IPS-18a (cell line): Measurements from ENCODE around the gene OR4D1.

Source experiments
- H3K27ac ChIP-seq: one replicate; pipeline ENCODE4 v1.5.1; 2013; ENCODE audit warnings: low read length
- H3K27me3 ChIP-seq: one replicate; pipeline ENCODE4 v1.6.1; 2013; ENCODE audit warnings: mild to moderate bottlenecking, low read length; ENCODE audit not compliant: control insufficient read depth, insufficient read depth
- H3K36me3 ChIP-seq: one replicate; pipeline ENCODE4 v1.6.1; 2013; ENCODE audit warnings: low read depth, low read length; ENCODE audit not compliant: control insufficient read depth
- H3K4me1 ChIP-seq: one replicate; pipeline ENCODE4 v1.6.1; 2013; ENCODE audit warnings: low read depth, low read length; ENCODE audit not compliant: control insufficient read depth
- H3K4me3 ChIP-seq: one replicate; pipeline ENCODE4 v1.5.1; 2013; ENCODE audit warnings: low read length
- H3K9ac ChIP-seq: one replicate; pipeline ENCODE4 v1.6.1; 2013; ENCODE audit warnings: mild to moderate bottlenecking, low read length, moderate library complexity
- H3K9me3 ChIP-seq: one replicate; pipeline ENCODE4 v1.6.1; 2013; ENCODE audit warnings: low read depth, low read length; ENCODE audit not compliant: control insufficient read depth

Gene OR4D1

GRCh38 chr17:58184308-58184985 is 36.3 kb downstream of the OR4D1 start:
- Histone ChIP-seq H3K27ac (no peak overlapping the region), H3K4me1 (no peaks in the 10 kb centered on the region), H3K27me3 (no peaks in the 10 kb centered on the region), H3K9me3 (no peaks in the 10 kb centered on the region), H3K9ac (no peak overlapping the region), H3K4me3 (no peak overlapping the region), H3K36me3 (no peaks in the 10 kb centered on the region)

GRCh38 chr17:58184986-58185761 is 37.0 kb downstream of the OR4D1 start:
- Histone ChIP-seq H3K9me3 (no peaks in the 10 kb centered on the region), H3K27me3 (no peaks in the 10 kb centered on the region), H3K4me3 (no peak overlapping the region), H3K36me3 (no peaks in the 10 kb centered on the region), H3K27ac (no peak overlapping the region), H3K9ac (no peak overlapping the region), H3K4me1 (no peaks in the 10 kb centered on the region)

- H3K27me3 ChIP-seq, result no peaks in the 10 kb centered on the region
- H3K9ac ChIP-seq, result no peak overlapping the region
- no peaks in the 10 kb centered on the region for H3K36me3 ChIP-seq
- H3K27ac ChIP-seq, result no peak overlapping the region
- no peak overlapping the region for H3K4me3 ChIP-seq
- no peaks in the 10 kb centered on the region for H3K9me3 ChIP-seq
- peaks cover 3% of the 10 kb centered on the region for H3K4me1 ChIP-seq
These were observed 38.4 kb downstream of the OR4D1 start for GRCh38 chr17:58186591-58186990.

- H3K9me3 ChIP-seq, result no peaks in the 10 kb centered on the region
- H3K4me3 ChIP-seq, result no peak overlapping the region
- no peaks in the 10 kb centered on the region for H3K27me3 ChIP-seq
- H3K36me3 ChIP-seq, result no peaks in the 10 kb centered on the region
- H3K9ac ChIP-seq, result no peak overlapping the region
- H3K27ac ChIP-seq, result no peak overlapping the region
- peaks cover 3% of the 10 kb centered on the region for H3K4me1 ChIP-seq
These were observed 38.9 kb downstream of the OR4D1 start for GRCh38 chr17:58187063-58187462.

GRCh38 chr17:58187675-58188074 is 39.5 kb downstream of the OR4D1 start:
- no peak overlapping the region for H3K9ac ChIP-seq
- peaks cover 3% of the 10 kb centered on the region for H3K4me1 ChIP-seq
- no peaks in the 10 kb centered on the region for H3K9me3 ChIP-seq
- no peaks in the 10 kb centered on the region for H3K36me3 ChIP-seq
- no peaks in the 10 kb centered on the region for H3K27me3 ChIP-seq
- H3K4me3 ChIP-seq, result no peak overlapping the region
- H3K27ac ChIP-seq, result no peak overlapping the region

GRCh38 chr17:58189436-58190146 is 41.4 kb downstream of the OR4D1 start:
- H3K4me1 ChIP-seq, result peaks cover 3% of the 10 kb centered on the region
- no peak overlapping the region for H3K4me3 ChIP-seq
- no peaks in the 10 kb centered on the region for H3K9me3 ChIP-seq
- H3K36me3 ChIP-seq, result no peaks in the 10 kb centered on the region
- H3K27ac ChIP-seq, result no peak overlapping the region
- H3K9ac ChIP-seq, result no peak overlapping the region
- H3K27me3 ChIP-seq, result no peaks in the 10 kb centered on the region

- Histone ChIP-seq H3K36me3 (no peaks in the 10 kb centered on the region), H3K4me1 (peaks cover 3% of the 10 kb centered on the region), H3K4me3 (no peak overlapping the region), H3K27ac (no peak overlapping the region), H3K9ac (no peak overlapping the region), H3K9me3 (no peaks in the 10 kb centered on the region), H3K27me3 (no peaks in the 10 kb centered on the region)
These were observed 43.2 kb downstream of the OR4D1 start for GRCh38 chr17:58191241-58191896.

- Histone ChIP-seq H3K9ac (no peak within 1 kb of the TSS), H3K36me3 (no peaks in the 10 kb centered on the region), H3K27ac (no peak within 1 kb of the TSS), H3K4me1 (peaks cover 3% of the 10 kb centered on the region), H3K4me3 (no peak within 1 kb of the TSS), H3K9me3 (no peaks in the 10 kb centered on the region), H3K27me3 (no peaks in the 10 kb centered on the region)
These were observed 44.4 kb downstream of the OR4D1 start, which contains the start of gene EPX for GRCh38 chr17:58192612-58193011. Gene EPX, plus strand, starts transcription at chr17:58192726. Its CDS starts 121 bp downstream, at chr17:58192847.

- Histone ChIP-seq H3K9me3 (no peaks in the 10 kb centered on the region), H3K4me1 (peaks cover 3% of the 10 kb centered on the region), H3K27ac (no peak overlapping the region), H3K27me3 (no peaks in the 10 kb centered on the region), H3K36me3 (no peaks in the 10 kb centered on the region), H3K9ac (no peak overlapping the region), H3K4me3 (no peak overlapping the region)
These were observed 45.6 kb downstream of the OR4D1 start for GRCh38 chr17:58193641-58194255.

GRCh38 chr17:58195518-58196123 is 47.4 kb downstream of the OR4D1 start:
- Histone ChIP-seq H3K4me1 (peaks cover 3% of the 10 kb centered on the region), H3K9ac (no peak overlapping the region), H3K27ac (no peak overlapping the region), H3K36me3 (no peaks in the 10 kb centered on the region), H3K4me3 (no peak overlapping the region), H3K27me3 (peaks cover 3% of the 10 kb centered on the region), H3K9me3 (no peaks in the 10 kb centered on the region)
